HG03342 (cell line): ENCODE data around the gene CELF4.
"Not testable (repeated sequence)": the region's sequence is repeated elsewhere in the genome, so short reads cannot be mapped to it uniquely, and the experiment has no call there.

ENCODE experiments used
- ATAC-seq: cut with Tn5 transposase; IDR thresholded peaks from one replicate; pipeline ENCODE4 v1.9.1; 2021; ENCODE audit warnings: mild to moderate bottlenecking, moderate library complexity; ENCODE audit not compliant: unreplicated experiment

Gene CELF4

GRCh38 chr18:37375181-37375580 lies 190.4 kb downstream of the CELF4 start:
- ATAC-seq = no peak

DNA sequence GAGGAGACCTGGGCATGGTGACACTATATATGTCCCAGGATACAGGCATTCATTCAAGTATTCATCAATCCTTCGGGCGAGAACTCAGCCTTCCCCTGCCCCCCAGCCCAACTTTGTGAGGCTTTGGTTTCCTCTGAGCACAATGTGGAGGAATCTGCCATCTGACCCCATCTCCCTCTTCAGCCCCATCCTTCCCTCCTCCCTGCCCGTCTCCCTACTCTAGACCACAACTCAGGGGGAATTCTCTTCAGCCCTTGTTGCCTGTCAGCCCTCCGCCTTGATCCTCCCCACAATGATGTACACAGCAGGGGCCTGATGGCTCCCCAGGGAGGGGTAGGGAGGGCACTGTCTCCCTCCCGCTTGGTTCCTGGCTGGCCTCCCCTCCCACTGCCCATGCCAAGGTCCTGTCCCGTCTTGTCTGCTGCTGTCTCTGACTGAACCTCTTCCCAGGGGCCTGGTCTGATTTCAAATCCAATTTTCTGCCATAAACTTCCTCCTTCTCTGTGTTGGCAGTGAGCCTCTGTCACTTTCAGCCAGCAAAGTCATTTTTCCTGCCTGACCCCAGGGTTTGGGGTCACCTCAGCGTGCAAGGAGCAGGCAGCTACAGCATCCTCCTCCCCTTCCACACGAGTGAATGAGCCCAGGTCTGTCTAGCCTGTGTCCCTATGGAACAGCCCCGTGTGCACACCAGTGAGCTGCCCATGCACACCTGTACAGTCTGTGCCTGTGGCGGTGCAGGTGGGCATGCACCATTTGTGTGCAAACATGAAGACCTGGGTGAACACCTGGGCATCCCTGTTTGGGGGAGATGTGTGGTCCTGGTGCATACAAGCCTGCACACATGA lies 197.3 kb downstream of the CELF4 start:
- no peak for ATAC-seq

DNA sequence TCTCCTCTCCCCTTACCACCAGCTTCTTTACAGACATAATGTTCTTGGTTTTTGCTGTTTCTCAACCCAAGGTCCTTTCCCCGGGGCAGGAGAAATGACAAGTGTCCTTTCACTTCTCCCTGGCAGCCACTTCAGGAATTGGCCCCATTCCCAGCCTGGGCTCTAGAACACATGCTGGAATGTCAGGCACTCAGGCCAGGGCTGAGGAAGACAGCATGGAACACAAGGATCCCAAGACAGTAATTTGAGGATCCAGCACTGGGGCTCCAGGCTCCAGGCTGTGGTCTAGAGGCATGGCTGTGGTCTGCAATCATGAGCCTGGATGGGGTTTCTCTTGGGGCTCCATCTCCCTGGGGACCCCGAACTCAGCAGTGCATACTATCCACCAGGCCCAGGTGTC lies 201.4 kb downstream of the CELF4 start:
- ATAC-seq = no peak

GRCh38 chr18:37362158-37362890 lies 203.3 kb downstream of the CELF4 start:
- no peak for ATAC-seq

DNA sequence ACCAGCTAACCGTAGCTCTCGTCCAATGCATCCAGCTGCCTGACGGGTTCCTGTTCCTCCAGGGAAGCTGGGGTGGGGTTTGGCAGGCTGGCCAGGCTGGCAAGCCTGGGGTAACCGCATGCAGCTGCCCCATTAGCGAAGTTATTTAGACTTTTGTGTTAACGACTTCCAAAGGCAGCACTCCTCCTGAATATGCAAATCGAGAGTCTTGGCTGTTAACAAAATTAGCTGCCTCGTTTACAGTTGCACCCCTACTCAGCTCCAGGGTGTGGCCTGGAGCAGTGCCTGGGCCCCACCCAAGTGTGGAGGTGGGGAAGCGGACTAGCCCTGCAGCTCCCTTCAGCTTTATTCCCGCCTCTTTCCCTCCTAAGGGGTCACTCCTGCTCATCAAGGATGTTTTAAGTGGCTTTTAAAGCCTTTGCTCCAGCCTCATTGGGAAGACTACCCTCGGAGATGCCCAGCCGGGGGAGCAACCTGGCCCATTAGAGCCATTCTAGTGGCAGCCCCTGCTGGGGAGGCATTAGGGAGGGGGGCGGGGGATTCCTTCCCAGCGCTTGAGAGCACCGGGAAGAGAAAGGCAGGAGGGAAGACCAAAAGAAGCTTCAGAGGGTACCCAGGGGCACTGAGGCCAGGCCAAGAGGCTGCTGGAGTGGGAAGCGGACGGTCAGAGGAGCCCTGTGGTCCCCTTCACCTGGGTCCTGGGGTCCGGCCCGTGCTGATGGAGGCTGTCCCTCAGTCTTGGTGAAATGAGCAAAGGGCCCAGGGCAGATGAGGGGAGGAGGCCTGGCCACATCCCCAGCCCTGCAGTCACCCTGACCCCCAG lies 204.1 kb downstream of the CELF4 start:
- no peak for ATAC-seq

GRCh38 chr18:37358061-37358460 lies 207.5 kb downstream of the CELF4 start:
- ATAC-seq = not testable (repeated sequence)

DNA sequence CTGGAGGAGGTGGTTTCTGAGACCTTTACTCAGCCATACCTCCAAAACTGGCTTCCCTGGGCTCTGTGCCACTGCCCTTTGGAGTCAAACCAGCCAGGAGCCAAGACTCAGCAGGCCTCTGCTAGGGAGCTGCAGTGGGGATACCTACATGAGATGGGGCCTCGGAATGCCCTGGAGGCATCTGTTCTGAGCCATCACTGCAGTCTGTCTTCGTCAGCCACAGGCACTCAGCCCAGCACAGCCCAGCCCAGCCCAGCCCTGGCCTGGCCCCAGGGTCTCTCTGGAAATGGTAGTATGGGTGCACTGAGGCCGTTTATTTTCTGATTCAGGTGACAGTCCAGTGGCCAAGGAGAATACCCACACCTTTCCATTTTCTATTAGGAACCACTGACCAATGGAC lies 209.8 kb downstream of the CELF4 start:
- no peak for ATAC-seq

DNA sequence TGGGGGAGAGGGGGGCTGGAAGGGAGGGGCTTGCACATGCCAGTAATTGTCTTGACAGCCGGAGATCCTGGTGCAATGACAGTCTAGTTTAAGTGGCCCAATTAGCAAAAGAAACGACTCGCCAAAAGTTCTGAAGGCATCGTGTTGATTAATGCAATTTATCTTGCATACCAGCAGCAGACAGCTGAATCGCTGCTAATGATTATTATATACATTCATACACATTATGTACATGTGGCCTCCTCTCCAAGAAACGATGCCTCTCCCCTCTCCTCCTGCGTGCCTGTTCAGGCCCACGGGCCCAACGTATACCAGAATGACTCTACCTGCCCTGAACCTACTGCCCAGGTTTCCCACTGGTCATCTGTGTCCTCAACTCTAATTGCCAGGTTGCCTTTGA lies 214.5 kb downstream of the CELF4 start:
- no peak for ATAC-seq

GRCh38 chr18:37348729-37349128 lies 216.9 kb downstream of the CELF4 start:
- ATAC-seq = no peak

GRCh38 chr18:37346048-37346447 lies 219.6 kb downstream of the CELF4 start:
- no peak for ATAC-seq

- ATAC-seq = no peak
These were observed 222.1 kb downstream of the CELF4 start for GRCh38 chr18:37343542-37343851.

DNA sequence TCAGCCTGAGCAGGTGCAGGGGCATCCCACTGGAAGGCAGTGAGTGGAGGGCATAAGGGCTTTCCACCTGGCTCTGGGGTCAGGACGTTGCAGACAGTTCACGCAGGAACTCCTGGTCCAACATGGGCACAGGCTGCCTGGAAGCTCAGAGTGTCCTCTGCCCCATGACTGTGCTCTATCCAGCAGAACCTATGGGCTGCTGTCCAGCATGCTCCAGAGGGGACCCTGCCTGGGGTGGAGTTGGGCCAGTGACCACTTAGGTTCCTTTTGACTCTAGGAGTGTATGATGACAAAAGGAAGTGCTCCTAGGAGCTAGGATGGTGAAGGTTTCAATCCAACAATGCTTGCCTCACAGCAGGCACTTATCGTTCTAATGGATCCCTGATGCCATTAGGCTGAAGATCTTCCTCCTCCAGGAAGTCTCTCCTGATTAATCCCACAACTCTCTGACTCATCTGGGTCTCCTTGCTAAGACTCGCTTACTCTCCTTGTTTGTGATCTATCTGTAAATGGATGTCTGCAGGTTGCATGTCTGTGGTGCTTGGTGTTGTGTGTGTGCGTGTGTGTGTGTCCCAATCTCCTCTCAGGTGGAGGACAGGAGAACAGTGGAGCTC lies 224.0 kb downstream of the CELF4 start:
- no peak for ATAC-seq

GRCh38 chr18:37341016-37341415 lies 224.6 kb downstream of the CELF4 start:
- no peak for ATAC-seq

- no peak for ATAC-seq
These were observed 225.8 kb downstream of the CELF4 start for GRCh38 chr18:37339701-37340215.

DNA sequence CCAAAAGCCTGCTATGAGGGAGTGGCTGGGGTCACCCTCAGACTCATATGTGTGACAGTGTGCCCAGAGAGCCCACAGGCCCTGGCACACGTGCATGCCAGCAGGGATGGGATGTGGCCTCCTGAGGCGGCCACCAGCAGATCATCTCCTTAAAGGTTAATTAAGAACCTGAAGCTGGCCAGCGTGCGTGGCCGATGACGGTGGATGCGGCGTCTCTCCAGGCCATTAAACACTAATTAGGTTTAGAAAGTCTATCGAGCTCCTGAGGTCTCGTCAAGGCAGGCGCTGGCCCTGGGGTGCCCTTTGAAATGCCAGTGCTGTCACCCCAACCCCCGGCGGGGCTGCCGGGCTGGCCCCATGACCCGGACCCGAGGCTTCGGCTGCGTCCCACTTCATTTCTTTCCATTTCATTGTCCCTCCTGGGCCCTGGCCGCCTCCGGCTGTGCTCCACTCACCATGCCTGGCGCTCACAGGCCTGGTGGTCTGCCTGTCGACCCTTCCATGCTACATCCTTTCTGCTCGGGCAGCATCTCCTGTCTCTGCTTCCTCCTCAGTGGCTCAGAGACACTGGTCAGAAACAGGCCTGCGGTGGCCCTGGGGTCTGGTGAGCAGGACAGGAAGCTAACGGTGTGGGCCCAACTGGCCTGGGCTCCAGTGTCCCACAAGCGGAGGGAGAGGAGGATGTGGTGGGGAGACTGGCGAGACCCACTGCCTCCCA lies 228.9 kb downstream of the CELF4 start:
- no peak for ATAC-seq

DNA sequence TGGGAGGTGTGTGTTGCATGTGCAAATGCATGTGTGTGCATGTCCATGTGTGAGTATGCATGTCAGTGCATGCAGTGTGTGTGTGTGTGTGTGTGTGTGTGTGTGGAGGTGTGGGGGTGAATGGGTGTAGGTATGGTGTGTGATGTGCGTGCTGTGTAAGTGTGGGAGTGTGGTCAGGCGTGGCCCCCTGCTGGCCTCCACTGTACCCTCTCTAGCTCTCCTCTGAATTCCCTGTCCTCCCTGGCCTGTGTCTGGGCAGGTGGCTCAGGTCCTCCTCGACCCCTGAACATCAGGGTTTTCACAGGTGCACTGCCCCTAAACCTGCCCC lies 230.2 kb downstream of the CELF4 start:
- ATAC-seq = no peak

- no peak for ATAC-seq
These were observed 230.8 kb downstream of the CELF4 start for GRCh38 chr18:37334631-37335408.

- ATAC-seq = no peak
These were observed 232.8 kb downstream of the CELF4 start for GRCh38 chr18:37332628-37333420.

DNA sequence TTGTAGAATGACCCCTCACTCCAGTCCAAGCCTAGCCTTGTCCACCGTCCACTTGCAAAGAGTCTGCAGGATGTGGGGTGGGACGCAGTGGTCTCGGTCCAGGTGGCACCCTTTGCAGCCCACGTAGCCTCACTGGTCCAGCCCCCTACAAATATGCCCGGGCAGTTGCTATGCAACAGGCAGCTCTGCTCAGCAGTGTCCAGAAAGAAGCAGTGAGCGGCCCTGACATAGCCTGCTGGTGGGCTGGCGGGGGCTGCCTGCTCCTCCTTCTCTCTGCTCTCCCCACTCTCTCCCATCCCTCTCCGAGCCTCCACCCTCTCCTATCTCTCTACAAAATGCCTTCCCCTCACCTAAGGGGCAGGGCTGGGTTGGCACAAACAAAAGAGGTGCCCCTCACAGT lies 233.4 kb downstream of the CELF4 start:
- ATAC-seq = no peak
